SU-DHL-6 (cell line): ENCODE results near the gene CD79A.

Experiments used
- CTCF ChIP-seq: fragments of 200-600 bp; sonication (generic); IDR thresholded peaks from one replicate; pipeline ENCODE4 v1.5.1; 2017; ENCODE audit warnings: antibody characterized with exemption, mild to moderate bottlenecking, low read length, moderate library complexity; ENCODE audit not compliant: insufficient read depth, poor library complexity, severe bottlenecking
- EZH2phosphoT487 ChIP-seq: fragments of 200-600 bp; sonication (generic), shearing (Covaris generic); conservative IDR thresholded peaks from 2 replicates; pipeline ENCODE4 v1.6.1; 2018; ENCODE audit warnings: mild to moderate bottlenecking, antibody characterized with exemption, low read length, moderate library complexity, mixed read lengths

DNA sequence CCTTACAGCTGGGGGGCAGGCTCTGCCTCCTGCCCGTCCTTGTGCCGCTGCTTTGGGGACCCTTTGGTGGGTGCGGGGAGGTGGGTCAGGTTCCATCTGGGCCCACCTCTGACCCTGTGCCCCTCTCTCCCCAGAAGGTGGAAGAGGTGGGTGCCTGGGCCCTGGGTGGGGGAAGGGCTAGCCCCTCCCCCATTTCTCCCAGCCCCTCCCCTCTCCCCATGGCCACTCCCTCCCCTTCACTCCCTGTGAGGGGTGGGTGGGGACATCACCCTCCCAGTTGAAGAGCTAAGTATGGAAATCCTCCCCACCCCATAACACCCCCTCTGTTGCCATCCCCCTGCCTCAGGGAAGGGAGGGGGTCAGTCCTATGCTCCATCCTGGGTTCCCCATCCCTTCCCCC, 20.1 kb downstream of the CD79A start:
- TF ChIP-seq CTCF (no peak), EZH2phosphoT487 (no peak)
